Stimulated activated naive CD8-positive, alpha-beta T cell treated with anti-CD3 and anti-CD28 coated beads, Interleukin-15, Interleukin-2, amounts not matched to agents 100 U/mL and 50 U/mL, for 24 hours (primary cell): ENCODE measurements around the gene TMEM205.
"Not testable (repeated sequence)": the region's sequence is repeated elsewhere in the genome, so short reads cannot be mapped to it uniquely, and the experiment has no call there.

Source experiments
- ATAC-seq: fragments of 150-1000 bp; cut with Tn5 transposase; one replicate; pipeline ENCODE4 v1.10.0; 2021
- DNase-seq: peaks from one replicate; pipeline ENCODE4 v3.0.0; 2021

The TMEM205 gene

DNA sequence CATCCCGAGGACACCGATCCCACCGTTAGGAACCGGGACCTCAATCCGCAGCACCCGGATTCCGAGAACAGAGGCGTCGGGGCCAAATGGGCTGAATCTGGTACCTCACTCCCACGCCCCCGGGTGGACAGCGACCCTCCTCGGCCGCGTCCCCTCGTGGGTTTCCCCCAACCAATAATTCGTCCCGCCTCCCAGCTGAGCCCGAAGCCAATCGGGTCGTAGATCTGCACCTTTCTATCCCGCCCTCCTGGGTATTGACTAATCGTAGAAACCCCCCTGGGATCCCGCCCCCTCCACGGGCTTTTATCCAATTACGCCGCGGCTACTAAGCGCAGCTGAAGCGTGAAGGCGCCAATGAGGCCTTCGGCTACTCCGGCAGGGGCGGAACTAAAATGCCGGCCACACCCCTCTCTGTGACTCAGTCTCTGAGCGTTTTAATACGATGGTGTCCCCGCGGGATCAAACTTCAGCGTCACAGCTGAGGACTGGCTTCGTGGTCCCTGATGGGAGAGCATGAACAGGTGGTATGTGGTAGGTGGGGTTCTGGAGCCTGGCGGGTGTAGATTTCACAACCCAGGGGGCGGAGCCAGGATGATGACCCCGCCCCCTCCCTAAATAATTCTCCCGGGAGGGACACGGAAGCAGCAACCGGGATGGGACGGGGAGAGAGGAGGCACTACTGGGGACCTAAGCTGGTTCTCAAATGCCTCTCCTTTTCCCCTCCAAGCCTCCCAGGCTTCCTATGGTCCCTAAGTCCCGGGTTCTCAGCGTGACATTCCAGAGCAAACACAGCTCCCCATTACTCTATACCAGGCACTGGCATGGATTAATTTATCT is at the start of gene TMEM205, which contains the start of gene CCDC159:
TSS of gene TMEM205 (minus strand) at position 165 of the 837 bp plus-strand sequence. CDS start 649 bp downstream, outside the sequence.
TSS of gene CCDC159 (plus strand) at position 416 of the 837 bp plus-strand sequence. CDS start at position 504, 88 bp downstream.
- DNase-seq, result peak; percentile 97
- peak; percentile 98 for ATAC-seq

- DNase-seq (no peak), ATAC-seq (no peak)
These were observed 45.0 kb upstream of the TMEM205 start for GRCh38 chr19:11390933-11391680.

DNA sequence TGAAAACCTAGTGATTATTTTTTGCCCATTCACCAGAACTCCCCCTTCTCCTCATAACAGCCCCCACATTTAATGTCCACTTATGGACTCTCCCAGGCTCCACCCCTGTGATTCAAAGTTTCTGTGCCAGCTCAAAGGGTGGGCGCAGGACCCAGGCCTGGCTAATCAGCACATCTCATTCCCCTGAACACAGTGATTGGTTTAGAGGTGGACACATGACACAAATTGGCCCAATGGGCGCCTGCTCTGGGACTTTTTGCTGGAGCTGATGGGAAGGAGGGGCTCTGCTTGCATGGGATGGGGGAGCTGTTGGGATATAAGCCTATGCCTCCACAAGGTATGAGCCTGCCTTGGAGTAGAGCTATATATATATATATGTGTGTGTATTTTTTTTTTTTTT is 44.3 kb upstream of the TMEM205 start:
- ATAC-seq (no peak), DNase-seq (no peak)

DNA sequence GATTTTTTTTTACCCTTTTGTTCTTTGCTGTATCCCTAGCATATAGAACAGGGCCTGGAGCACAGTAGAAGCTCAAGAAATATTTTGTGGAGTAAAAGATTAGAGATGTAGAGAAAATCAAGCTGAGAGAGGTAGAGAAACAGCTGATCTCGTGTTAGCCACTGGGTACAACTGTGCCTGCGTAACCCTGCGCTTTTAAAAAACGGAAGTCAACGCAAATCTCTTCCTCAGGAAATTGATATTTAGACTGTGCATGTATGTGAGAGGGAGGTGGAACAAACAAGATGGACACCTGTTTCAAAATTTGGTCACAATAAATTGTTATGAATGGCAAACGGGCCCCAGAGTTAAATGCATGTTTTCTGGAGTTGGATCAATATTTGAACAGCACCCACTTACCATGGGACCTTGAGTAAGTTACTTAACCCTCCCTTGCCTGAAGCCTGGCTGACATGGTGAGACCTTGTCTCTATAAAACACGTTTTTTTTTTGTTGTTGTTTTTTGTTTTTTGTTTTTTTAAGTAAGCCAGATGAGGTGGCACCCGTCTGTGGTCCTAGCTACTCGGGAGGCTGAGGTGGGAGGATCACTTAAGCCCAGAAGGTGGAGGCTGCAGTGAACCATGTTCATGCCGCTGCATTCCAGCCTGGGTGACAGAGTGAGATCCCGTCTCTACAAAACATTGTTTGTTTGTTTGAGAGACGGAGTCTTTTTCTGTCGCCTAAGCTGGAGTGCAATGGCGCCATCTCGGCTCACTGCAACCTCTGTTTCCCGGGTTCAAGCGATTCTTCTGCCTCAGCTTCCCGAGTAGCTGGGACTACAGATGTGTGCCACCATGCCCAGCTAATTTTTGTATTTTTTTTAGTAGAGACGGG is 41.3 kb upstream of the TMEM205 start:
- DNase-seq (no peak), ATAC-seq (no peak)

DNA sequence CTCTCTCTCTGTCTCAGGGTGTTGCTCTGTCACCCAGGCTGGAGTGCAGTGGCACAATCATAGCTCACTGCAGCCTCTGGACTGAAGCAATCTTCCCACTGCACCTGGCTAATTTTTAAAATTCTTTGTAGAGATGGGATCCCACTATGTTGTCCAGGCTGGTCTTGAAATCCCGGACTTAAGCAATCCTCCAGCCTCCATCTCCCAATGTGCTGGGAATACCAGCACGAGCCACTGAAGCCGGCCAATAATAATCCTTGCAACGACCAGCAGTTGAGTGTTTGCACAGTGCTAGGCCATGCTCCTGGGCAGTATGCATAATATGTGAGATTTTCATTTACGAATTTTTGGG is 38.7 kb upstream of the TMEM205 start:
- ATAC-seq (no peak), DNase-seq (no peak)

DNA sequence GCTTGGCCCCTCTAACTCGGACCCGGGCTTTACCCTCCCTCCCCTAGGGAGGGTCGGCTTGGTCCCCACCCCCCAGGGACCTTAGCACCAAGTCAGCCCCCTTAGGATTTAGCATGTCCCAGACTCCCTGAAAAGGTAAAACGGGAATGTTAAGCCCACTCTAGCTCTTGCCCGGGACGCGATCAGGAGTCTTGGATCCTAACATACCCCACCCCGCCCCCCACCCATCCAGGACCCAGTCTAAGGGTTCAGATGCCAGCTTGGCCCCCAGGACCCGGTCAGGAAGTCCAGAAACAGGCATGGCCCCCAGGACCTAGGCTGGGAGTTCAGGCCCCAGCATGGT is 37.6 kb upstream of the TMEM205 start:
- ATAC-seq (no peak), DNase-seq (no peak)

DNA sequence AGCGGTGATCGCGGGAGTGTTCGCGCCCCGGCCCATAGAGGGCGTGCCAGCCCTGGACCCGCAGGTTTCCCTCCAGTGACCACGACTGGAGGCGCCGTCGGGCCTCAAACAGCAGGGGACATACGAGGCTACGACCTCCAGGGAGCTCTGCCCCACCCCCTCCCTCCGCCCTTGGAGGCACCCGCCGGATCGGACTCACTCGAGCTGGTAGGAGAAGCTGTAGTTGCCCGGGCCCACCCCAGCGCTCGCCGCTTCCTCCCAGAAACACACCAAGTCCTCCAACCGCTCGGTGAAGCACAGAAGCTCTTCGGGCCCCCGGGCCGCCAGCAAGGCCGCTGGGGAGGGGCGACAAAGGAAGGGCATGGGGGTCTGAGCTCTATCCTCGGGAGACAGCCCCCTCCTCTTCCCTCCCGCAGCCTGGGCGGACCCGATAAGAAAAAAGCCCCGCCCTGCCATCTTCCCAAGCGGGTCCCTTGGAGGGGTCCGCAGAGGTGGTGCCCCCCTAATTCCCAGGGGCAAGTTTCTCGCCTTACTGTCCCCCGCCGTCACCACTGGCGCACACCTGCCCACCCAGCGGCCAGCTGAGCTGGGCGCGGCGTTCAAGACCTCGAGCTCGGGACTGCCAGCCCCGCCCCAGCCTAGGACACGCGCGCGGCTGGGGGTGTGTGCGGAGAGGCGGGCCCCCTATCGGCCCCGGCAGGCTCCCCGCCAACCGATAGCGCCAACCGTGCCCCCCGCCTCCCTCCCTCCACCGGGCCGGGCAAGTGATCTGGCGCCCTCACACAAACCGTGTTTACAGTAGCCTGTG is 37.0 kb upstream of the TMEM205 start:
- DNase-seq (peak; percentile 70), ATAC-seq (no peak)

DNA sequence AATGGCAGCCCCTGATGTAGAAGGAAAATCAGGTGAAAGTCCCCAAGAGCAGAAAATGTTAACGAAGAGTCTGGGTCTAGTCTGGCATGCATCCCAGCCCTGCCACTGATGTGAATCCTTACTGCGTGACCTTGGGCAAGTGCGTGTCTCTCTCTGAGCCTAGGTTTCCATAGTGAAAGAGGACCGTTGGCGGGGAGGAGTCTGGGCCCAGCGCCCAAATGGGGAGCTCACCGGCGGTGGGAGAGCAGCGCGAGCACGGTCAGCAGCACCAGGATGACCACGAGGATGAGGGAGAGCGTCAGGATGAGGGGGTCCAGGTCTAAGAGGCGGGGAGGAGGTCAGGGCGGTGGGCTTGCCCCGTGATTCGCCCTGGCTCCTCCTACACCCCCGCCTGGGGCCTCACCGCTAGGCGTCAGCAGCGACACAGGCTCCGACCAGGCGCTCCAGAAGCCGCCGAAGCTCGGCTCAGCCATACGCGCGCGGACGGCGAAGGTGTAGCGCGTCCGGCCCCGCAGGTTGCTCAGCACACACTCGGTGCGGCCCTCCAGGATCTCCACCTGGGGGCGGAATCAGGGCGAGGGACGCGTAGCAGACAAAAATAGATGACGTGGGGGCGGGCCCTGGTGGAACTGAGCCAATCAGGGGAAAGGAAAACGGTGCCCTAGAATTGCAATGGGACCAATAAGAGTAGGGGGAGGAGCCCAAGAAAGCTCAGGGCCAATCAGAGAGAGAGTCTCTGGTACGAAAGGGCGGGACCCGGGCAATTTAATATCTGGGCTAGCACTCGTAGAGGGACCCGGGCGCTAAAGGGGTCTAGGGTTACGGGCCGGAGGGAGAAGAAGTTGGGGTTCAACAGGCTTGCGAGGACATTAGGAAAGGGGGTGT is 34.8 kb upstream of the TMEM205 start:
- ATAC-seq, result peak; percentile 87
- peak; percentile 93 for DNase-seq

- ATAC-seq (no peak), DNase-seq (no peak)
These were observed 33.8 kb upstream of the TMEM205 start for GRCh38 chr19:11379857-11380350.

DNA sequence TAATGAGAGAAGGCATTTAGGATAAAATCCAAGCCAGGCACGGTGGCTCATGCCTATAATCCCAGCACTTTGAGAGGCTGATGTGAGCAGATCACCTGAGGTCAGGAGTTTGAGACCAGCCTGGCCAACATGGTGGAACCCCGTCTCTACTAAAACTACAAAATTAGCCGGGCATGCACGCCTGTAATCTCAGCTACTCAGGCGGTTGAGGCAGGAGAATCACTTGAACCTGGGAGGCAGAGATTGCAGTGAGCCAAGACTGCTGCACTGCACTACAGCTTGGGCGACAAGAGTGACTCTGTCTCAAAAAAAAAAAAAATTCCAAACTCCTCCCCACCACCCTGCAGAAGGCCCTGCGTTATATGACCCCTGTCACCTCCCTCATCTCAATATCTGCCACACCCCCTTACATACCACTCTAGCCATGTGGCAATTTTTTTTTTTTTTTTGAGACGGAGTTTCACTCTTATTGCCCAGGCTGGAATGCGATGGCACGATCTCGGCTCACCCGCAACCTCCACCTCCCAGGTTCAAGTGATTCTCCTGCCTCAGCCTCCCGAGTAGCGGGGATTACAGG is 33.3 kb upstream of the TMEM205 start:
- DNase-seq, ATAC-seq: not testable (repeated sequence)

DNA sequence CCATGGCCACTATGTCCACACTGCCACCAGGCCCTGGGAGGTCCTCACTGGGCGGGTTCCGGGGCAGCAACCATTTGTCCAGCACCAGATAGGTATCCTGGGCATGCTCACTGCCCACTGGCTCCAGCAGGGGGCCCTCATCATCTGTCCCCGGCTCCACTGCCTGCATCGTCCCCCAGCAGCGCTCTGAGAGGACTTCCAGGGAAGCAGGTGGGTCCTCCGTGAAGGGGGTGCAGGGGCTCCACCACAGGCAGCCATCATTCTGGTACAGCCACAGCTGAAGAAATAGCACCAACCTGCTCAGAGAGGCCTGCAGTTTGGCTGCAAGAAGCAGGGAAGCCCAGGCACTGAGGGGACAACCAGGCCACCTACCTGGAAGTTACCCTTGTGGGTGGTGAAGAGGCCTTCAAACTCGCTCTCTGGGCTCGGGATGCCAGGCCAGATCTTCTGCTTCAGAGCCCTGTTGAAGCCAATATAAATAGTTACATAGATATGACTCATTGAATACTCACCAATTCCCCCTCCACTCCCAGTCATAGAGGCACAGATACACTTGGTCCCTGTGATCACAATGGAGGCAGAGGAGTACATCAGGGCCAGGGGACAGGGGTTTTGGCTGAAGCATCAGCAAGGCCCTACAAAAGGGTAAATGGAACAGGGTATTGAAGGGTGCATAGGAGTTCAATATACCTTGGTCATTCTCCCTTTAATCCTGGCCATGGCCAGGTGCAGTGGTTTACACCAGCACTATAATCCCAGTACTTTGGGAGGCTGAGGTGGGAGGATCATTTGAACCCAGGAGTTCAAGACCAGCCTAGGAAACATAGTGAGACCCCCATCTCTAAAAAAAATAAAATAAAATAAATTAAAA is 32.5 kb upstream of the TMEM205 start:
- no peak for ATAC-seq
- DNase-seq, result peak; percentile 41

DNA sequence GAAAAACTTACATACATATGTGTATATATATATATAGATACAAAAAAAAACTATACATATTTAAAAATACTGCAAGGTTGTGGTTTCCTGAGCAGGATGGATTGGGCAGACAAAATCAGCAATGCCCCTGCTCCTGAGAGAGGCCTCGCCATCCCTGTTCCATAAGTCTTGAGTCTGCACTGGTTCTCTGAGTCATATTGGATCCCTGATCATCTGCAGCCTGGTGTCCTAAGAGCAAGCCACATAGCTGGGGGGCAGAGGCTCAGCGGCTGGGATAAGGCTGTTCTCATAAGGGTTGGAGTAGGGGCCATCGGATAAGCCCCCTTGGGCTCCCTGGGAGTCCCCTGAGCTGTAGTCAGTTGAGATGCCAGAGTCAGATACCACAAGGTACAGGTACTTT is 31.7 kb upstream of the TMEM205 start:
- no peak for DNase-seq
- no peak for ATAC-seq

- no peak for DNase-seq
- no peak for ATAC-seq
These were observed 31.2 kb upstream of the TMEM205 start for GRCh38 chr19:11377237-11377636.

DNA sequence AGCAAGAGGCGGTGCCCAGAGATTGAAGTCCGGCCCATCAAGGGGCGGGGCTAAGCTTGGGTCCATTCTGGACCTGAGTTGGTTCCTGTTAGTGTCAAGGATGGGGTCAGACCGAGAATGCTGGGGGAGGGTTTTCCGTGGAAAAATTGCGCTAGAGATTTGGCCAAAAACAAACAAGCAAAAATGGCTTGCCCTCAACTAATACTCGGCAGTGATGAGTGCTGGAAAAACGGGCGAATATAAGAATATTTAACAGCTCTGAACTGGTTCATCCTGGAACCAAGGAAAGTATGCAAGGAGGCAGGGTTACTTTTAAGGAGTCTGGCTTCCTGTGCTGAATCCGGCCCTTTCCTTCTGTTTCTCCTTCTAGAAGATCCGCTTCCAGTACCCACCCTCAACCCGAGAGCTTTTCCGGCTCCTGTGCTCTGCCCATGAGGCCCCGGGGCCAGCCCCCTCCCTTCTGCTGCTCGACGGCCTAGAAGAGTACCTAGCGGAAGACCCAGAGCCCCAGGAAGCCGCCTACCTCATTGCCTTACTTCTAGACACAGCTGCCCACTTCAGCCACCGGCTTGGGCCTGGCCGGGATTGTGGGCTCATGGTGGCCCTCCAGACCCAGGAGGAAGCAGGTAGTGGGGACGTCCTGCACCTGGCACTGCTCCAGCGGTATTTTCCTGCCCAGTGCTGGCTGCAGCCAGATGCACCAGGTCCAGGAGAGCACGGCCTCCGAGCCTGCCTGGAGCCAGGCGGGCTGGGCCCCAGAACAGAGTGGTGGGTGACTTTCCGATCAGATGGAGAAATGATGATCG is 29.3 kb upstream of the TMEM205 start:
- DNase-seq, result peak; percentile 73
- peak; percentile 25 for ATAC-seq

GRCh38 chr19:11374433-11375142 is 28.5 kb upstream of the TMEM205 start, which contains the start of gene SWSAP1:
Gene SWSAP1, plus strand, starts transcription at chr19:11374666. Its CDS starts 15 bp downstream, at chr19:11374681.
- ATAC-seq, result peak; percentile 95
- DNase-seq, result peak; percentile 96

DNA sequence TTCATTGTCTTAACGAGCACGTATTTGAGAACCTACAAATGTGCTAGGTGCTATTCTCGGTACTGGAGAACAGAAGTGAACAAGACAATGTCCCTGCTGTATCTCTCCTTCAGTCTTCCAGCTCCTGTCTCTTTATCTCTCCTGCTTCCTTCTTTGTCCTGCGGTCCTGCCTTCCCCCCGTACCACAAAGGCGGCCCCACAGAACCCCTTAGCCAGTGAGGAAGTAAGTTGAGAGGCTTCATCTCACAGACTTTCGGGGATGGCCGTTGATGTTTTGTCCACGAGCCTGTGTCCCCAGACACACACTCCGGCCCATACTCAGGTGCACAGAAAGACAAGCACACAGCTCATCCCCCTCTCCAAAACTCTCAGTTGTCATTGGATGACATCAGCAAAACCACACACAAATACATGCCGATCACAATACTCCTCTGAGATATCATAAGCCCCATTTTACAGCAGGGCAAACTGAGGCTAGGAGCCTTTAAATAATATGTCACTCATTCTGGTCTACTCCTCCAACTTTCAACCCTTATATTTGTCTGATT is 27.9 kb upstream of the TMEM205 start:
- no peak for DNase-seq
- ATAC-seq, result no peak
